SK-N-DZ (cell line): ENCODE measurements around the gene TCF7. TPM values are rescaled to one million over a fixed set of nuclear protein-coding genes. Genes with fewer than 3 reads are reported as not detected.

Experiments
- DNase-seq: peaks from one replicate; pipeline ENCODE4 v3.0.0-alpha.2; 2015; ENCODE audit warnings: low spot score
- polyA plus RNA-seq, 2 experiments: library from polyadenylated mRNA; depleted of rRNA; stranded (reverse); fragments of >200 nt; gene quantifications; 2 replicates each; pipeline ENCODE4 v1.2.3, GENCODE V29; 2014

TCF7 gene
- polyA plus RNA-seq (2014; cell fraction: cytosol; rRNA removed), result 5.0 and 5.5 TPM in 2 replicates
- polyA plus RNA-seq (2014; cell fraction: nucleus; rRNA removed), result 9.4 and 10.4 TPM in 2 replicates

- DNase-seq, result peak; percentile 83
Observed at GRCh38 chr5:134113902-134114875, at the start of gene TCF7. Gene TCF7 (plus strand): TSS chr5:134114681. CDS start chr5:134114907, 226 bp downstream.

- no peak for DNase-seq
Observed at GRCh38 chr5:134069553-134069952, 44.9 kb upstream of the TCF7 start.

GRCh38 chr5:134070725-134071613, 43.5 kb upstream of the TCF7 start:
- DNase-seq, result no peak

- DNase-seq, result no peak
Observed at GRCh38 chr5:134071614-134072207, 42.8 kb upstream of the TCF7 start.

DNA sequence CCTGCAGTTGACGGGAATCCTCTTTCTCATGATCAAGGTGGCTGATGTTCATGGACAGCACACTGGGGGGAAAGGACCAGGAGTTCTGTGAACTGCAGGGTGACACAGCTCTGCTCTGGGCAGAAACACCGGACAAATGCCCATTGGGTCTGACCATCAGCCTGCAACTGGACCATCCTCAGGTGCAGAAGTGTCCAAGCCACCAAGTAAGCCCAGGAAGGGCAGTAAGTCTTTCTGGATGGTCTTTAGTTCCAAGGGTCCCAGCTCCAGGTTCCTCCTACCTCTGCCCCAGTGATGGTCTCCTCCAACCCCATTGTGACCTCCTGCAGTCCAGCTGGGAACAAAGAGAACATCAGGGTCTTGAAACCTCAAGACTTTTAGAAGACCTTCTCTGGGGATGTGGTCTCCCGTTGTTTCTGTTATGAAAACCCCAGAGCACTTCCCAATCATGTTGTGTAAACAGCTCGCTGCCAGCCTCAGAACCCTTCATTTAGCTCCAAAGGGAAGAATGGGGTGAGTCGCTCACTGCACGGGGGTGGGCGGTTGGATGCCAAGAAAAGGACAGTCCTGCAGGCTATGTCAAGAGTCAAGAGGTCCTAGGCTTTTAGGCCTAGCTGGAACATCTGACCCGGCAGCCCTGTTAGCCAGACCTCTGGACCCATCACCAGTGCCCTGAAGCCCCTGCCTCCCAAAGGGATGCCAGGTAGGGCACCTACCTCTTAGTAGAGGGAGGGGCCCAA, 41.8 kb upstream of the TCF7 start:
- no peak for DNase-seq

DNA sequence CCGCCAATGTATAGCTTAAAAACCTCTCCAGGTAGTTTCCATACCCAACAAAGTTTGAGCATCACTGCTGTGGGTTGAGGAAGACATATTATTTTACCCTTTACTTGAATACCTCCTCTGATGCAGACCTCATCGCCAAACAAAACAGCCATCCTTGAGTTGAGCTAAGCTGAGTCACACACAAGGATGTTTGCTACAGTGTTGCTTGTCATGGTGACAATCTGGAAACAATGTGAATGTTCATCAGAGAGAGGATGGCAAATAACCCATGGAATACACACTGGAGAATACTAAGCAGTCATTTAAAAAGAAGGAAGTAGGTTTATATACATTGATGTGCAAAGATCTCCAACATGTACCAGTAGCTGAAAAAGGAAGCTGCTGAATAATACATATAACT, 41.1 kb upstream of the TCF7 start:
- no peak for DNase-seq

DNA sequence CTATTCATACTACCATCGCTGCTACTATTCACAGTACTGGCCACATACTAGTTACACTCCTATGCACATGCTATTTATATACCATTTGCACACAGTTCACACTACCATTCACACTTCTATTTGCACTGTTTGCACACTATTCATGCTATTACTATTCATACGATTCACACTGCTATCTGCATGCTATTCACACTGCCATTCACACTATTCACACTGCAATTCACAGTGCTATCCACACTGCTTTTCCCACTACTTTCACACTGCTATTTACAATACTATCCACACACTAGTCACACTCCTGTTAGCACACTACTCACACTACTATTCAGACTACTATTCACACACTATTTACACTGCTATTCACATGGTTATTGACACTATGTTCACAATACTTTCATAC, 39.4 kb upstream of the TCF7 start:
- no peak for DNase-seq

DNA sequence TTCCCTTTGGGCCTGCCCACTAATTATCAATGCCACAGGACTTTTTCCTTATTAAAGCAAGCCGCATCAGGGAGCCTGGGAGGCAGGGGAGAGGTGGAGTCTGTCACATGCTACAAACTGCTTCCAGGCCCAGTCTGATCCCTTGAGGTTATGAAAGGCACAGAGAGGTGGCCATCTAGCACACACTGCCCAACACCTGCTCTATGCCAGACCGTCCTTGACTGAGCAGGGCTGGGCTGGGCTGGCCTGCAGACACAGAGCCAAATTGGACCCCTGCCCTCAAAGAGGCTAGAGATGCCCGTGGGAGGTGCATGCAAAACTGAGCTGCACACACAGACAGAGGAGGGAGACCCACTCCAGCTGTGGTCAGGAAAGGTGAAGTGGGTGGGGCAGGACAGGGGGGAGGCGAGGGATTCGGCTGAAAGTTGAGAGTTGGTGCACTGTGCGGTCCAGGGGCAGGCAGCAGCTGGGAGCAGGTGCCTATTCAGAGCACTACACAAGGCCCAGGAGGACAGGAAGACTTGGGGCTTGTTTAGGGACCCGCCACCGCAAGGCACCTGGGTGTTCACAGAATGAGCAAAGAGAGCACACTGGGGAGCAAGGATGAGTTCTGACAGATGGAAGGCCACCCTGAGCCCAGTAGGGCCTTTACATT, 36.4 kb upstream of the TCF7 start:
- no peak for DNase-seq

- DNase-seq, result no peak
Observed at GRCh38 chr5:134079748-134080581, 34.5 kb upstream of the TCF7 start.

DNA sequence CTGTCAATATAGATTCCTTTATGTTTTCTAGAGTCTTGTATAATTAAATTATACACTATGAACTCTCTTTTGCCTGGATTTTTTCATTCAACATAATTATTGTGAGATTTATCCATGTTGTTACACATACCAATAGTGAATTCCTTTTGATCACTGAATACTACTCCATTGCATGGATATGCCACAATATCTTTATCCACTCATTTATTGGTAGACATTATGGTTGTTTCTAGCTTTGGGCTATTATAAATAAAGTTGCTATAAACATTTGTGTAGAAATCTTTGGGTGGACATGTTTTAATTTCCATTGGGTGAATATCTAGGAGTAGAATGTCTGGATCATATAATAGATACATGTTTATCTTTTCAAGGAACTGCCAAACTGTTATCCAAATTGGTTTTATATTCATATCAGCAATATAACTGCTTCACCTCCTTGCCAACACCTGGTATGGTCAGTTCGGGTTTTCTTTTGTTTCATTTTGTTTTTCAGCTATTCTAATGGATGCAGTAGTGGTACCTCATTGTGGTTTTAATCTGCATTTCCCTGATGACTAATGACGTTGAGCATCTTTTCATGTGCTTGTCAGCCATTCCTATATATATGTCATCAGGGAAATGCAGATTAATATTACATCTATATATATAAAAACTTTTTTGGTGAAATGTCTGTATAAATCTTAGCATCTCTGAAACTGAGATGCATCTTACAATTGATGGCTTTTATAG, 32.1 kb upstream of the TCF7 start:
- no peak for DNase-seq

DNA sequence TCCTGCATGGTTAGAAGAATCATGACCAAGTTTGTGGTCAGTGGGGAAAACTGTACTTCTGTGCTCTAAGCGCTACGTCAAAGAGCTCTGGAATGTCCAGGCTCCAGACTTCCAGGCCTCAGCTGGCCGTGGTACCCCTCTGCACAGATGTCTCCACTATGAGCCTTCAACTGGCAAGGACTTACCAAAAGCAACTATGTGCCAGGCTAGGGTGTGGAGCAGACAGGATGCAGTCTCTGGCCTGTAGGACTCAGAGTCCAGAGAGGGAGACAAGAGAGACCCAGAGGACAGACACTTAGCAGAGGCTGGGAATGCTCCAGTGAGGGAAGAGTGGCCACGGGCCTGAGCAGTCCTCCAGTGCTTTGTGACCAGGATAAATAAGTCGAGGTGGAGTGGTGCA, 31.0 kb upstream of the TCF7 start:
- no peak for DNase-seq

- DNase-seq, result no peak
Observed at GRCh38 chr5:134084022-134084565, 30.4 kb upstream of the TCF7 start.

GRCh38 chr5:134084570-134084969, 29.9 kb upstream of the TCF7 start:
- no peak for DNase-seq

DNA sequence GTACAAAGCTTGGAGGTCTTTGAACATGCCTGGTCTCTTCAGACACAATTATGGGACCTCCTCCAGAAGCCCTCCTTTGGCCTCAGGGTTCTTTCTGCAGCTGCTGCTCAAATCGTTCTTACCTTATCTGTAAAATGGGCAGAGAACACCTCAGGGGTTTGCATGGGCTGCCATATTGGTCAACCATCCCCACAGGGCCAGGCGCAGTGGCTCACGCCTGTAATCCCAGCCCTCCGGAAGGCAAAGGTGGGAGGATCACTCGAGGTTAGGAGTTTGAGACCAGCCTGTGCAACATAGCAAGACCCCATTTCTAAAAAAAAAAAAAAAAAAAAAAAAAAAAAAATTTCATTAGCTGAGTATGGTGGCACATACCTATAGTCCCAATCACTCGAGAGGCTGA, 29.1 kb upstream of the TCF7 start:
- DNase-seq, result no peak

DNA sequence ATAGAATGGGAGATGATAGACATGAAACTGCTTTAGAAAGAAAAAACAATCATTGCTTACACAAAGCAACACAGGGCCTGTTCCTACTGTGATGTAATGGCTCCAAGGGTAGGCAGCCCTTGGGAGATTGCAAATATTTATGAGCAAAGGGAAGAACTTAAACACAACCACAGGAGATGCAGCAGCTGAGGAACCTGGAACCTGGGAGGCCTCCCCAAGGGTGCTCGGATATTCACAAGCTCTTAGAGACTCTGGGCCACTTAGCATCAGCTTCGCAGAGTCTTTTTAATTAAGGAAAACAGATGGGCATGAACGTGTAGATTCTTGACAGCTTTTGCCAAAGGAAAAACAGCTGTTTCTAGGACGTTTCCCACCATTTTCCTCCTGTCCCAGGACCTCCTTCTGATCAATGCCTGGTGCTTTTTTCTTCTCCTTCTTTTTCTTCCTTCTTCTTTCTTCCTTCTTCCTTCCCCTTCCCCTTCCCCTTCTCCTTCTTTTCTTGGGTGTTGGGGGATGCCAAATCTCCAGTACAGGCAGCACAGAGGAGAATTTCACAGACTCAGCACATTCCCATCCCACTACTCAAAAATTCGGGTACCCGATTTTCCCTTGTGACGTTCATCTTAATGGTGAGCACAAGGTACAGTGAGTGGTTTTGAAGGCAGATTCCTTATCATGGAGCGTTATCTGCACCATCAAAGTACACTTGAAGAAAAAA, 28.1 kb upstream of the TCF7 start:
- DNase-seq, result no peak

GRCh38 chr5:134086943-134087305, 27.6 kb upstream of the TCF7 start:
- DNase-seq, result no peak

GRCh38 chr5:134088291-134088690, 26.2 kb upstream of the TCF7 start:
- no peak for DNase-seq

DNA sequence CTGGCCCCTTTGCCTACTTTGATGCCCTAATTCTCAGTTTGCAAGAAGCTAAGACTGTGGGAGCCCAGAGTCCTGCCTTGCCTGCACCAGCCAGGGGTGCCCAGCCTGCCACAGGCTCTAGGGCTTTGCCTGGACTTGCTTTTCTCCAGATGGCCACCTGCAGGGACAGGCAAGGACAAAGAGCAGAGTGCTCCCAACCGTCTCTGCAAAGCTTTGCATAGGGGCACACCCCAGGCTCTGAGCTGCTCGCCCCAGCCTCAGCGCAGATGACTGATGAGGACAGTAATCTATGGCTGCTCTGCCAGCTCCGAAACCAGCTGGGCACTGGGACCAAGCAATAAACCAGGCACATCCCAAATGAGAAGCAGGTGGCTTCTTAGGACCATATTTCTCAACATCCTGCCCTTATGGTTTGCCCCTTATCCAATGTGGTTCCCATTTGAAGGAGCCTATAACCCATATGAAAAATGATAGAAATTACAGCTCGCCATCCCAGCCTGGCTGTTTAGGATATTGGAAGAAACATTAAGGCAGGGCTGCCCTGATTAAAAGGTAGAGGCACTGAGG, 25.4 kb upstream of the TCF7 start:
- no peak for DNase-seq
